GM12872 (cell line): ENCODE measurements around the gene MYH1.

Source experiments
- CTCF ChIP-seq: IDR thresholded peaks from 3 replicates; pipeline ENCODE4 v1.5.1; 2011; ENCODE audit warnings: low read depth, mild to moderate bottlenecking, low read length, moderate library complexity; ENCODE audit not compliant: insufficient read depth

The MYH1 gene

GRCh38 chr17:10518271-10519037 lies at the start of gene MYH1:
Gene MYH1, minus strand, starts transcription at chr17:10518542. Its CDS starts 1,900 bp downstream, at chr17:10516642.
- no peak for TF ChIP-seq CTCF

GRCh38 chr17:10563991-10564660 lies 45.8 kb upstream of the MYH1 start:
- TF ChIP-seq CTCF: no peak

GRCh38 chr17:10558049-10558448 lies 39.7 kb upstream of the MYH1 start:
- no peak for TF ChIP-seq CTCF

- no peak for TF ChIP-seq CTCF
These were observed 39.1 kb upstream of the MYH1 start for GRCh38 chr17:10557422-10557821.

GRCh38 chr17:10556301-10557005 lies 38.1 kb upstream of the MYH1 start:
- no peak for TF ChIP-seq CTCF

- no peak for TF ChIP-seq CTCF
These were observed 31.7 kb upstream of the MYH1 start for GRCh38 chr17:10550014-10550413.
